Smooth muscle cell (in vitro differentiated cells): ENCODE results near the gene QRFP. TPM values are rescaled to one million over a fixed set of nuclear protein-coding genes. Genes with fewer than 3 reads are reported as not detected.

ENCODE experiments used
- DNase-seq: peaks from one replicate; lab custom pipeline; 2025; ENCODE audit not compliant: unreplicated experiment; lab: John Stamatoyannopoulos, UW
- H2AFZ ChIP-seq: fragments of 200-600 bp; sonication (generic); 2 replicates; pipeline ENCODE4 v1.6.0; 2016; ENCODE audit warnings: antibody characterized with exemption, low read depth, mild to moderate bottlenecking
- H3F3A ChIP-seq: fragments of 200-600 bp; sonication (generic); 2 replicates; pipeline ENCODE4 v1.6.0; 2017; ENCODE audit warnings: antibody characterized with exemption, low read depth
- H3K27ac ChIP-seq: fragments of 200-600 bp; sonication (generic); 2 replicates; pipeline ENCODE4 v1.5.1; 2016; ENCODE audit warnings: low read depth, mild to moderate bottlenecking
- H3K27me3 ChIP-seq: fragments of 200-600 bp; sonication (generic); 2 replicates; pipeline ENCODE4 v1.6.1; 2016; ENCODE audit warnings: low read depth, mild to moderate bottlenecking
- H3K36me3 ChIP-seq: fragments of 200-600 bp; sonication (generic); 2 replicates; pipeline ENCODE4 v1.5.1; 2016; ENCODE audit warnings: low read depth
- H3K4me1 ChIP-seq: fragments of 200-600 bp; sonication (generic); 2 replicates; pipeline ENCODE4 v1.5.1; 2016; ENCODE audit warnings: low read depth
- H3K4me2 ChIP-seq: fragments of 200-600 bp; sonication (generic); 2 replicates; pipeline ENCODE4 v1.6.0; 2016; ENCODE audit warnings: mild to moderate bottlenecking
- H3K4me3 ChIP-seq: fragments of 200-600 bp; sonication (generic); 2 replicates; pipeline ENCODE4 v1.5.1; 2016; ENCODE audit warnings: mild to moderate bottlenecking
- H3K79me2 ChIP-seq: fragments of 200-600 bp; sonication (generic); 2 replicates; pipeline ENCODE4 v1.6.0; 2016; ENCODE audit warnings: low read depth, mild to moderate bottlenecking
- H3K9ac ChIP-seq: fragments of 200-600 bp; sonication (generic); 2 replicates; pipeline ENCODE4 v1.6.0; 2016; ENCODE audit warnings: low read depth
- H3K9me3 ChIP-seq: fragments of 200-600 bp; sonication (generic); replicated peaks from 2 replicates; pipeline ENCODE4 v1.5.1; 2016; ENCODE audit warnings: low read depth
- H4K20me1 ChIP-seq: fragments of 200-600 bp; sonication (generic); 2 replicates; pipeline ENCODE4 v1.6.0; 2016; ENCODE audit warnings: low read depth
- CTCF ChIP-seq: fragments of 200-600 bp; sonication (generic); IDR thresholded peaks from 2 replicates; pipeline ENCODE4 v1.5.1; 2017; ENCODE audit warnings: borderline replicate concordance, mild to moderate bottlenecking, antibody characterized with exemption; ENCODE audit not compliant: insufficient read depth, poor library complexity, severe bottlenecking
- WGBS: methylation state at CpG from one replicate; pipeline ENCODE4 v1.1.7; 2016; ENCODE audit warnings: low lambda C conversion rate; 5-methylcytosine and 5-hydroxymethylcytosine counted together
- polyA plus RNA-seq: library from polyadenylated mRNA; unstranded; fragments of >200 nt; fragmentation: Nextera tagmentation; extraction: Ambion mirVana; gene quantifications from 2 replicates; pipeline ENCODE4 v1.2.1, GENCODE V29; 2016
- total RNA-seq: library from RNA; depleted of rRNA; stranded (reverse); fragments of >200 nt; gene quantifications from 2 replicates; pipeline ENCODE4 v1.2.3, GENCODE V29; 2014

The QRFP gene
- total and polyA plus RNA-seq, 2 experiments from 2014 or later, result 0.15 TPM; not detected in 1

GRCh38 chr9:130934246-130934645 is 37.6 kb upstream of the QRFP start:
- H3K27ac ChIP-seq, result no peak overlapping the region
- H3F3A ChIP-seq, result peaks cover 3% of the 10 kb centered on the region
- H3K4me1 ChIP-seq, result peaks cover 13% of the 10 kb centered on the region
- no peak overlapping the region for H3K4me3 ChIP-seq
- no peaks in the 10 kb centered on the region for H3K36me3 ChIP-seq
- no peak overlapping the region for H3K4me2 ChIP-seq
- H2AFZ ChIP-seq, result no peak overlapping the region
- DNase-seq, result no peak
- peaks cover 15% of the 10 kb centered on the region for H3K27me3 ChIP-seq
- WGBS, result 95% methylated on average over 11 of the region's 11 CpGs
- no peak overlapping the region for H3K9ac ChIP-seq
- TF ChIP-seq CTCF, result no peak
- H3K9me3 ChIP-seq, result no peaks in the 10 kb centered on the region
- H4K20me1 ChIP-seq, result no peaks in the 10 kb centered on the region
- no peaks in the 10 kb centered on the region for H3K79me2 ChIP-seq

GRCh38 chr9:130933114-130934046 is 36.8 kb upstream of the QRFP start:
- no peak for DNase-seq
- Histone ChIP-seq H3K27ac (peak overlapping the region; percentile 70), H3K4me2 (peak overlapping the region; percentile 83), H3K36me3 (no peaks in the 10 kb centered on the region), H3K79me2 (no peaks in the 10 kb centered on the region), H3K9ac (no peak overlapping the region), H3K27me3 (peaks cover 9% of the 10 kb centered on the region), H3K9me3 (no peaks in the 10 kb centered on the region), H3K4me3 (peak overlapping the region; percentile 30), H2AFZ (no peak overlapping the region), H3K4me1 (peaks cover 13% of the 10 kb centered on the region), H4K20me1 (no peaks in the 10 kb centered on the region), H3F3A (peaks cover 3% of the 10 kb centered on the region)
- no peak for TF ChIP-seq CTCF
- WGBS, result 43% methylated on average over 21 of the region's 26 CpGs

DNA sequence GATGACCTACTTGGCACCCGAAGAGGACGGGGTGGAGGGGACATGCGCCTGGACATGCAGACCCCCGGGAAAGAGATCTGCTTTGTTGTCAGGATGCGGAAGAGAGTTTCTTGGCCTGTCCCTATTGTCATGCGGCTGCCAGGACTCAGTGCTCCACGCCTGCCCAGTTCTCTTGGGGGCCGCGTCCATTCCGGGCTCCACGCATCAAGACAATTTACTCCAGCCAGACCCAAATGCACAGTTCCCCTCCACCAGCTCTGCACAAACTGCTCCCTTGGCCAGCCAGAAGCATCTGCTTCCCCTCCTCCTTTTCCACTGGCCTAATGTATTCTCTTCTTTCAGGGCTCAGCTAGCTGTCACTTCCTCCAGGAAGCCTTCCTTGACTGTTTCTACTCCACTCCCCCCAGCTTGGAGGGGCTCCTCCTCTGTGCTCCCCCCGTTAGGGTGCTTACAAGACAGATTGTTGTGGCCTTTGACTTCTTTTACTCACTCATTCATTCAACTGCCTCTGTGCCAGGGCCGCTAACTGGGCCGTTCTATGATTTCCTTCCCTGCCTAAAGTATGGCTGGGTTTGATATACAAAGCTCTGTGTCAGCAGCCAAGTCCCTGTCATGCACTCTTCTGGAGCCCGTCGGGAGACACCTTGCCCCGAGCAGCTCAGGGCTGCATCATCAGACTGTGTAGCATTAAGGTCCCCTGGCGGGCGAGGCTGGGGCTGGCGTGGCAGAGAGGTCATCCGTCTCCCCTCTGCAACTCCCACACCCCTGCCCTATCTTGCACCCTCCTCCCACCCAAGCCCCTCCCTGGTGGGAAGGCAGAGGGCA is 35.9 kb upstream of the QRFP start:
- Histone ChIP-seq H3K4me1 (peaks cover 19% of the 10 kb centered on the region), H3K9ac (no peak overlapping the region), H3K9me3 (no peaks in the 10 kb centered on the region), H3K27me3 (peaks cover under 1% of the 10 kb centered on the region), H3K36me3 (no peaks in the 10 kb centered on the region), H4K20me1 (no peaks in the 10 kb centered on the region), H3K27ac (peak overlapping the region; percentile 70), H3F3A (peaks cover 3% of the 10 kb centered on the region), H3K4me2 (peak overlapping the region; percentile 83), H3K79me2 (no peaks in the 10 kb centered on the region), H3K4me3 (peak overlapping the region; percentile 30), H2AFZ (no peak overlapping the region)
- DNase-seq, result no peak
- TF ChIP-seq CTCF, result no peak
- 50% methylated on average over 21 of the region's 21 CpGs for WGBS
